DMS53 treated with DMSO at 0.1 percent for 48 hours (cell line): ENCODE data around the gene ESR1.
"Not testable (repeated sequence)": the region's sequence is repeated elsewhere in the genome, so short reads cannot be mapped to it uniquely, and the experiment has no call there.

Experiments used
- DNase-seq: peaks from one replicate; lab custom pipeline; 2025; ENCODE audit not compliant: unreplicated experiment; lab: John Stamatoyannopoulos, UW

The ESR1 gene

DNA sequence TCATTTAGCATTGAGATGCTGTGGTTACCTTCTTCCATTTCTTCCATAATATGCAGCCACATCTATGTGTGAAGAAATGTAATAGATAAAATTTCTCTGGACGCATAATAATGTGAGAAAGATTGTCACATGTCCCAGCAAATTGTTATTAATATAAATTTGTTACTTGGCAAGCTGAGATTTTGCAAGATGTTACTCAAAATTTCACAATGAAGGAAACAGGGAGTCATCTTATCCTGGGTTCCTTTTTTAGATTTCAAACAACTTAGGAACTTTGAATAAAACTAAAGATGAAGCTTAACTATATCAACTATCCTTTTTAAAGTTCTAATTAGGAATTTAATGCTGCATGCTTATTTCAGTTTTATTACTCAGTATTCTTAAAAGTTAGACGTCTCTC is 3.6 kb downstream of the ESR1 start:
- DNase-seq, result no peak

GRCh38 chr6:151813858-151814257 is 6.4 kb downstream of the ESR1 start:
- DNase-seq, result no peak

DNA sequence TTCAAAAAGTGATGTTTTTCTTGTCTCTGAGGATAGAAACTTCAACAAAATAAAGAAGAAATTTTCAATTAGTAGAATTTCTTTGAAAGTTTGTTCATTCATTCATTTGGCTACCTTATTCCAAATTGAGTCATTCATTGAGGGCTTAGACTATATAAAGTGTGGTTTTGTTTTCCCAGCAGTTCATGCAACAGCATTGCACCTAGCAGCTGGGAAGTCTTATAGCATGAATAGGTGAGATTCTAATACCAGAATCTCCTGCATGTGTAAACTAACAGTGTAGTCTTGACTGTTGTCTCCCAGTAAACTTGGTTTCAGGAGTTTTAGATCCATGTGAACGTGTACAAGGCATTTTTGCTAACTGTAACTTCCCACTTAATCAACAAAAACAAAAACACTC is 7.1 kb downstream of the ESR1 start:
- no peak for DNase-seq

DNA sequence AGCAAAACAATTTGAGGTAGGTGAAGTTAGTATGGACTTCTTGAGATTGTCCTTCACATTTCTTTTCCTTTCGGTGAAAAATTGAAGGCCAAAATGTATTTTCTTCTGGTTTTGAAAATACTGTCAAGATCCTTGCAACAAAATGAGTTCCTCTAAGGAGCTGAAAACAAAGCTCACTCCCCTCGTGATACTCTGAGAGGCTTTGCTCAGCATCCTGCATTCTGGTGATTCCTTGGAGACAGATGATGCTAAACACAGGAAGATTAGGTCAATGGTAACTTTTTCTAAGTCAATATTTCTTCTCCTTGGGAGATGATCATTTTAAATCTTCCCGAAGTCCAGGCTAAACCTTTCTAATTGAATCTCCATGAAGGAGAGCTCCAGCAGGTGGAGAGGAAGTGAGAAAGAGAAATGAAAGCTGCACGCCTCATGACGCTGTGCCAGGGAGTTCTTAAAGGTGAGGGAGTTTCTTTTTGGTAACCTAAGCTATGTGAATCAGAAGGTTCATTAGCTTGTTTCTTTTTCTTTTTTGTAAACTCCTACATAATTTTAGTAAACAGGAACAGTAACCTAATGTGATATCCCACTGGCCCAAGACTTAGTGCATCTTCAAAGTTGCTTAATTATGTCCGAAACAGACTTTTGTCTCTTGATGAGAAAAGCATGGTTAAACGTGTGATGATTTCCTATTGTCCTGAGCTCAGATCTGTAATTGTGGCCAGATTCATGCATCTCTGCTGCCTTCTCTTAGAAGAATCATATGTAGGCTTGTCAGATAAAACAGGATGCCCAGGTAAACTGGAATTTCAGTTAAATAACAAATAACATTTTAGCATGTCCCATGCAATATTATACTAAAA is 15.0 kb downstream of the ESR1 start:
- no peak for DNase-seq

DNA sequence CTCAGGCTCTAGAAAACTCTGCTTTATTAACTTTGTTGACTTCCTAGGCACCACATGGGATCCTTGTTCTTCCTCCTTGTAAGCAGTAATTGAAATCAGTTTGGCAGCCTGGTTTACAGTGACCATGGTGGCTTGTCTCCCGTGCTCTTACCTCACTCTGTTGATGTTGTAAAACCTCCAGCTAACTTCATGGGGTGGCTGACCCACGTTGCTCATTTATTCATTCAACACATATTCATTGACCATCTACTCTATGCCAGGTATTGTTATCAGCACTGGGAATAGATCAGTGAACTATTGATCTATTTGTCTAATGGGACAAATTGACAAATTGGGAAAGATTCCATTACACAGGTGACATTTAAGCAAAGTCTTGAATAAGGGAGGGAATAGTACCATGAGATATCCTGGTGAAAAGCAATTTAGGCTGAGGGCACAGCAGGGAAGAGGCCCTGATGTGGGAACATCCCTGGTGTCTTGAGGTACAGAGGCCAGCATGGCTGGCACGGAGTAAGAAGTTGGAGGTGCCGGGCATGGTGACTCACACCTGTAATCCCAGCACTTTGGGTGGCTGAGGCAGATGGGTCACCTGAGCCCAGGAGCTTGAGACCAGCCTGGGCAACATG is 19.1 kb downstream of the ESR1 start:
- no peak for DNase-seq

DNA sequence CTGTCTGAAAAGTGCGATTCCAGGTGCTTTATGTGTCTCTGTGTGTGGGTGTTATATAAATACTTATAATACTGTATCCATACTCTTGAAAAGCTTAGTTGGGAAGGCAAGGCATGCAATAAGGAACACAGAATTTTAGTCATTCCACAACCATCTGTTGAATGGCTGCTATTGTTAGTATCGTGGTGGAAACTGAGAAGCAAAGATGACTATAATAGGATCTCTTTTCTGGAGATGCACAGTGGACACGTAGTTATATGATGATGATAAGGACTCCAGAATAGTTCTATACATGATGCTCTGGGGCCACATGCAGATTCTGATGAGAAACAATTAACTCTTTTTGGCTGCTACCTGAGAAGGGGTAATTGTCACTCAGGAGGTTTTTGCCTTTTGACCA is 25.2 kb downstream of the ESR1 start:
- no peak for DNase-seq

- DNase-seq, result no peak
These were observed 27.9 kb downstream of the ESR1 start for GRCh38 chr6:151835396-151835795.

GRCh38 chr6:151837223-151837622 is 29.7 kb downstream of the ESR1 start:
- no peak for DNase-seq

DNA sequence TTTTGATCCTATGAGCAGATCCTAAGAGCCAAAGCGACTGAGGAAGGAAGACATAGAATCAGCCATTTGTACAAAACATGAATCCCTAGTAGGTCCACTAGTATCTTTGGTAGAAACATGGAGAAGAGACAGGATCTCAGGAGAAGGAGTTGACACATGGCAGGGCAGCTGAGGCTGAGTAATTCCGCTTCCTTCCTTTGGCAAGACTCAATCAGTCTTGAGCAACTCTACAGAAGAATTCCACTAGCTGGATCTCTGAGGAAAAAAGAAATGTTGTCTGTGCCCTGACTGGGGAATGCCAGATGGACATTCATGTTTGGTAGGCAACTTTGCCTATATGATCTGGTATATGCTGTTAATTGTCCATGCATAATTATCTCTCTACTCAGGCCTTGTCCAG is 35.3 kb downstream of the ESR1 start:
- DNase-seq, result no peak

DNA sequence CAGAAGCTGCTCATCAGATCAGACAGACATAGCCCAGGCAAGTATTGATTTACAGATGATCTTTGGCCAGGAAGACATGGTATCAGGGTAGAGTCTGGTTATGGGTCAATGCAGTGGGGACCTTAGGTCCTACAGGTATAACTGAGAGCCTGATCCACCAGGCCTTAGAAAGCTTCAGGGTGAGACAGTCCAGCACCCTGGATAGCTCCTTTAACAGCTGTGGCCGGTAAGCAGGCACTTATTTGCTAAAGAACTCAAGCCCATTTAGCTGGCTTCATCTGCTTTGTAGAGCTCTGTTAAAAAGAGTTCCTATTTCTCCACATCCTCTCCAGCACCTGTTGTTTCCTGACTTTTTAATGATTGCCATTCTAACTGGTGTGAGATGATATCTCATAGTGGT is 39.6 kb downstream of the ESR1 start:
- no peak for DNase-seq

- no peak for DNase-seq
These were observed 43.1 kb downstream of the ESR1 start for GRCh38 chr6:151850479-151851003.

GRCh38 chr6:151858294-151858693 is 50.8 kb downstream of the ESR1 start:
- DNase-seq, result no peak

DNA sequence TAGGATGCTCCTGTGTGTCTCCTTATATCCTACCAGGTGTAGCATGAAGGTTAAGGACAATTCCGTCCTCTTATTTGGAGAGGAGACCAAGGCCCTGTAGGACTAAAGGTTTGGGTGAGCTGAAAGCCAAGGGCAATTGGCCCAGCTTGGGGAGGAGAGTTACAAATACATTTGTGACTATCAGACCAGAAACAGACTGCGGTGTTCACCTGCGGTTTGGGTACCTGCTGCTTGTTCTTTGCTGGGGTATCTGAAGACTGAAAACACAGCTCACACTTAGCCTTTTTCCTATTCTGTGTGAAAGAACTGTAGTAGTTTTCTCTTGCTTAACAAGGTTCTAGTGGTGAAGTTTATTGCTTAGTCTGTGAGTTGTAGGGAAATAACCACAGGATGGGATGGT is 55.0 kb downstream of the ESR1 start:
- DNase-seq, result no peak

DNA sequence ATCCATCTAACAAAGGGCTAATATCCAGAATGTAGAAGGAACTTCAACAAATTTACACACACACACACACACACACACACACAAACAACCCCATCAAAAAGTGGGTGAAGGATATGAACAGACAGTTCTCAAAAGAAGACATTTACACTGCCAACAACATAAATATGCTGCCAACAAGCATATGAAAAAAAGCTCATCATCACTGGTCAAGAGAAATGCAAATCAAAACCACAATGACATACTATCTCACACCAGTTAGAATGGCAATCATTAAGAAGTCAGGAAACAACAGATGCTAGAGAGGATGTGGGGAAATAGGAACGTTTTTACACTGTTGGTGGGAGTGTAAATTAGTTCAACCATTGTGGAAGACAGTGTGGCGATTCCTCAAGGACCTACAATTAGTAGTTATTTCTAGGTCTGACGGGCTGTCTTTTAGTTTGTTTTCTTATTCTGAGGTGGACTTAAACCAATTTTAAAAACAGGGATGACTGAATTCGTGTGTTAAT is 59.9 kb downstream of the ESR1 start:
- not testable (repeated sequence) for DNase-seq

DNA sequence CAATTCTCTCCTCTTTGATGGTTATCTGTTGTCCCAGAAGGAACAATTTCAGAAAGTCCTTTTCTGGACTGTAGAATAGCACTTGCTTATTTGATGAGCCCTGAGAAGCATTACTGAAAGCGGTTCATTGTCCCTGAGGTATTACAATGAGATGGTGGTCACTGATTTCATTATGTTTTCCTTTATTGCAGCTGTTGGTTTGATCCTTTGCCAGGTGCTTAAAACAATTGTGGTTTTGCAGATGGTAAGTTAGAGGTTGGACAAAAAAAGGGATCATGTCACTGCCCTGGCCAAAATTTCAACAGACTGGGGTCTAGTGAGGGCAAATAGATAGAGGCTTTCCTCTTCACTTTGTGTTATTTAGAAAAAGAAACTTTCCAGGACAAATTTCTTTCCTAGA is 61.9 kb downstream of the ESR1 start:
- DNase-seq, result no peak

DNA sequence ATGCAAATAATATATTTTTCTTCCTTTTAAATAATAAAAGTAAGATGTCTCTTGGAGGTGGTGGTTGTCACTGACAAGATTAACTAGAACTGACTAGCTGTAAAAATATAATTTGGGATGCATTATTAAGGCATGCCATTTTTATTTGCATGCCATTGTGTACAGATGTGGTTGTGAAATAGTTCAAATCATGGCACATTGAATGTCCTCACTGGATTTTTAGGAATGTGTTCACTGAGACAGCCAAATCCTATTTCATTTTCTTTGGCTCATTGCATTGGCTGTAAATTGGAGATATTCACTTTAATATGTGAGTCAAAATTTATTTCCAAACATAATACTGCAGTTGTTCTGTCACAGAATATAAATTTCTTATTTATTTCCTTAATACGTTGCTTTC is 62.3 kb downstream of the ESR1 start:
- no peak for DNase-seq

DNA sequence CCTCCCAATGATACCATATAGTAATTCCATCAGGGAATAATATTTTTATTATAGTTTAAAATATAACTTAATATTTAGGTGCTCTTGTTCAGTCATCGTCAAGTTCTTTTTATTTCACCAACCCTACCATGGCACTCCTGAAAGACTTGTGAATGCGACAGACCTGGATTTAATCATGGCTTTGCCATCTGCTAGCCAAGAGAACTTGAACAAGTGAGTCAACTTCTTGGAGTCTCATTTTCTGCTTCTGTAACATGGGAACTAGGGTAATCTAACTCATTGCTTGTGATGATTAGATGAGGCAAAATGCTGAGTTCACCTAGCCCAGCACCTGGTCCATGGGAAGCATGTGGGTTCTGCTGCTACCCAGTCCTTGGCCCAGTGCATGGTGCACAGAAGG is 62.9 kb downstream of the ESR1 start:
- DNase-seq, result no peak

DNA sequence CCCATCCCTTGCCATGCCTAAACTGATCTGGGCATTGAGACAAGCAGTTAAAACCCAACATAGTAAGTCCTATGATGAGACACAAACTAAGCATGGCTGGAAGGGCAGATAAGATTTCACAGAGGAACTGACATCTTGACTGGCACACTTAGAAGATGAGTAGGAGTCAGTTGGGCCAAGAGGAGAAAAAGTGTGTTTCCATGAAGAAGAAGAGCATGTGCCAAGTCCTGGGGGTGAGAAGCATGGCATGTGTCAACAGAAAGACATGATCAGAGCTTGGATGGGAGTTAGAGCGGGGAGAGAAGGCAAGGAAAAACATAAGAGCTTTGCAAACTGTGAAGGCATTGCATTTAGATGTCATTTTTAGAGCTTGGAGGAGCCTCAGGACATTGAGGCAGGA is 68.0 kb downstream of the ESR1 start:
- DNase-seq, result no peak

- DNase-seq, result no peak
These were observed 68.6 kb downstream of the ESR1 start for GRCh38 chr6:151876122-151876521.

DNA sequence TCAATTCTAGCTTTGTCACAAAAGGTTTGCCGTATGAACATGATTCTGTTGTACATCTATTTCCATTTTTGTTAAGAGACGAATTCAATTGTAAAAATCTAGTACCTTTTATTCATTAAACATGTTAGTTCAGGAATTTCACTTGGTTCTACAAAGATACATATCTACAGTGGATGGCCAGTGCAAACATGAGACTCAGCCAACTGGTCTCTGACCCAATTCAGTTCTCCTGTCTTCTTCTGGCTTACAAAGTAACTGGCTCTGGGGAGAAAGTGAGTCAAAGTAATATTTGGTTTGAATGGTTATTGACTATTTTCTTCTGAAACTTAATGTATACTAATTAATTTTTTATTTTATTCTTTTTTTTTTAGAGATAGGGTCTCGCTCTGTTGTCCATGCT is 70.0 kb downstream of the ESR1 start:
- DNase-seq, result no peak

DNA sequence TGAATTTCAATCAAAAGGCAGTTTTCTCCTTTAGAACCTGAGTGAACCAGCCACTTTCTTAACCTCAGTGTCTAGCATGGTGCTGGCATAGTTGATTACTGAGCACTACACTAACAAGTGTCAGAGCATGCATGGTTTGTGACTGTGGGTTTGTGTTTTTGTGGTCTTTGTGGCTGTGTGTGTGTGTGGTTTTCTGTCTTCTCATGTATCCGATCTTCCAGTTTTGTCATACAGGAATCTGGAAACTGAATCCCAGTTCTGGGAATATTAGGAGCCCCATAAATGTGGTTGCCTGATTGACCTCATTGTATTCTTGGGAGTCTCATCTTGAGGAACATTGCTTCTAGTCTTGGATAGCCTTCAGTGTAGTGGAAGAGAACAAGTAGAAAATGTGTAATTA is 73.7 kb downstream of the ESR1 start:
- DNase-seq, result no peak

GRCh38 chr6:151882206-151882605 is 74.7 kb downstream of the ESR1 start:
- DNase-seq, result no peak
